CD4-positive, alpha-beta T cell treated with Interleukin-21 for 1 hour (primary cell): ENCODE results near the gene FGF12.
"Not testable (repeated sequence)": the region's sequence is repeated elsewhere in the genome, so short reads cannot be mapped to it uniquely, and the experiment has no call there.

Source experiments
- DNase-seq: peaks from one replicate; pipeline ENCODE4 v3.0.0-alpha.2; 2020

The FGF12 gene

DNA sequence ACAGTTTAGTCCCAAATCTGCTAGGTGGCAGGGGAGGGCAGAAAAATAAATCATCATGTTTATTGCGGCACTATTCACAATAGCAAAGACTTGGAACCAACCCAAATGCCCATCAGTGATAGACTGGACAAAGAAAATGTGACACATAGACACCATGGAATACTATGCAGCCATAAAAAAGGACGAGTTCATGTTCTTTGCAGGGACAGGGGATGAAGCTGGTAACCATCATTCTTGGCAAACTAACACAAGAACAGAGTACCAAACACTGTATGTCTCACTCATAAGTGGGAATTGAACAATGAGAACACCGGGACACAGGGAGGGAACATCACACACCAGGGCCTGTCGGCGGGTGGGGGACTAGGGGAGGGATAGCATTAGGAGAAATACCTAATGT lies 150.6 kb downstream of the FGF12 start:
- DNase-seq = not testable (repeated sequence)

DNA sequence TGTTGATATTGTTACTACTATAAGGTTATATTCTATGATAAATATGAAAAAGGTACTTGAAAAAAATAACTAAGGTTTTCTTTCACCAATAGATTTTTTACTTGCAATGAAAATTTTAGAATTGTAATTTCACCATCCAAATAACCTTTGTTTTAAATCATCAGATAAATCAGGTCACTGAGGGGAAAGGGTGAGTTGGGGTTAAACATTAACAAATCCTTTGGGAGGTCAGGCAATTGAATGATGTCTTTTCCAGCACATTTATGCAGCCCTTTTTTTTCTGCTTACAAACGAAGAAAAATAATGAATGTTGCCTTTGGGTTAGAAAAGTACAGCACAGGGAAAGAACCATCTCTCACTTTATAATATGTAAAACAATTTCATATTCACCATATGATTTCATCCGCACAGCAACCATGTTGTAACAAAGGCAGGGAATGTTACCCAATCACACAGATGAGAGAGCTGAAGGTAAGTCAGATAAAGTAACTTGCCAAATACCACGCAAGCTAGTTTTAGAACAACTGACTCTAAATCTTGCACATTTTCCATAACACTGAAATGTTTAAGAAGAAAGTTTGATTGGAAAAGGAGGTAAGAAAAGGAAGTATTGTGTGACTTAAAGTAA lies 151.3 kb downstream of the FGF12 start:
- no peak for DNase-seq

DNA sequence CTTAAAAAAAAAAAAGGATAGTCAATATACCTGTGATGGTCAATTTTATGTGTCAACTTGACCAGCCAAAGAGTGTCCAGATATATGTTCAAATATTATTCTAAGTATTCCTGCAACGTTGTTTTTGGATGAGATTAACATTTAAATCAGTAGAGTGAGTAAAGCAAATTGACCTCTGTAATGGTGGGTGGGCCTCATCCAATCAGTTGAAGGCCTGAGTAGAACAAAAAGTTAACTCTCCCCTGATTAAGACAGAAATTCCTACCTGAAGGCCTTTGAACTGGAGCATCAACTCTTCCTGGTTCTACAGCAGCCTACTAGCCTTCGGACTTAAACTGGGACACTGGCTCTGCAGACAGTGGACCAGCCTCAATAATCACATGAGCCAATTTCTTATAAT lies 154.1 kb downstream of the FGF12 start:
- DNase-seq = no peak

DNA sequence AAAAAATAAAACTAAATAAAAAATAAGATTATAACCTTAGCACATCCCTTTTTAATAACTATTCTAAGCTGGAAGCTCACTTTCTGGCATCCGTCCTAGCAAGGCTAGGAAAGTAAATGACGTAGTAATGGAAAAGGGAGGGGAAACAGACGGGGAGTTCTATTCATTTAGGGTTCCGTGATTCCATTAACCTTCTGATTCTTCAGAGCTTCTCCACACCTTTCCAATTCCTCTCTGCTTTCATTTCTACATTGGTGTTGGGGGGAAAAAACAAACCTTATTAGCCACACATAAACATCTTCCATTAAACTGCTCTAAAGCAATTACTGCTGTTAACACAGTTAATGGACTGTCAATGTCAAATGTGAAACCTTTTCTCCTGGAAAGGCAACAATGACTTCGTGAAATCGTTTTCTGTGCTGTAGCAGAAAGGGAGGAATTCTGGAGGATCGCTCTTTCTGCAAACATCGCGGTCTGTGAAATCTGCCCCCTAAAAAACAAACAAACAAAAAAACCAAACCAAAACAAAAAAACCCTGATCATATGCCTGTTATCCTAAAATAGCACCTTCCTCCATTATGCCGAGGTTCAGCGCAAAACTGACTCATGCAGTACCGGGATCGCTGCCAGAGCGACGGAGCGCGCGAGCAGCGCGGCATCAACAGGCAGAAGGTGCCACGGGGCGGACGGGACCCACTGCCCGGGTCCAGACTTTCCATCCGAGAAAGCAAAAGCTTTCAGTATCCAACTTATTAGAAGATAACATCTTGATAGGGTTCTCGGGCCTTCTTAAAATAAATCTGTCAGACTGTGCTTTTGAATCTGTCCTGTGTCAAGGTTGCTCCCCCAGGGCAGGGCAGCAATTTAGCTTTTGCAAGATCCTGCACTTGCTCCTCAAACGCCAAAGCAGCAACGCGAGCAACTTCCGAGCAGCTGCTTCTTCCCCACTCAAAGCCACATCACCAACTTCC lies 156.2 kb downstream of the FGF12 start:
- no peak for DNase-seq

DNA sequence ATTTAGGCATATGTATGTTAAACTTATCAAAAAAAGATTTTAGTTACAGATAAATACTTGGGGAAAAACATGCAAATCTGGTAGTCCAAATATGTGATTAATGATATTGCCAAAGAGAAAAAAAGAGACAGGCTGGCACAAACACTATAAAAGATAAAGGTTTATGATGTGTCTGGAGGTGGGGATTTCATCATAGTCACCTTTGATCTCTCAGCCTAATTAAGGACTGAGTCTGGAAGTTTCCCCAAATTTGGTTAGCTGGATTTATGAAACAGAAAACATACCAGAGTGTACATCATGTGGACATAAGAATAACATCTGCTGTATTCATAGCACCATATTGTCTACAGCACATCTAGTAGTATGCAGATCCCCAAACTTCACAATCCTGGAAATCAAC lies 157.0 kb downstream of the FGF12 start:
- DNase-seq = no peak

DNA sequence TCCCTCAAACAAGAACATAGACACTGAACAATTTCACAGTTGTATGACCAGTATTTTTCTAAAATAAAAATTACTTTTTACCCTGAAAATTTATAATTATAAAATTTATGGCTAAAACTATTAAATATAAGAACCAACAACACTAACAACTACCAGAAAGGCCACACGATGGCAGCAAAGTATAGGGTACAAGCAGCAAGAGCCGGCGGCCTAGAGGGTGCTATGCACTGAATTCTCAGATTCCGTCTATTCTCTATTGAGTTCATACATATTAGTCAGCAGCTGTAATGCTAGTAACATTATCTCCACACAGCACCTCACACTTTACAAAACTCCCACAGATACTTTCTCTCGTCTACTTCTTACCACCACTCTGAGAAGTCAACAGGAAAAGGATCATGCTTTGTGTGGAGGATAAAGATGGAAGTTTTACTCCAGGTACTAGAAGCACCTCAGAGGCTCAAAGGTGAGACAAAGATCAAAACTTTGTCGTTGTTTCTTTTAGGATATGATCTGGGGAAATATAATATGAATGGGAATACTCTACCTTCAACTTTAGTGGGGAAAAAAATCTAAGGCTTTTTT lies 160.5 kb downstream of the FGF12 start:
- DNase-seq = peak; percentile 47

DNA sequence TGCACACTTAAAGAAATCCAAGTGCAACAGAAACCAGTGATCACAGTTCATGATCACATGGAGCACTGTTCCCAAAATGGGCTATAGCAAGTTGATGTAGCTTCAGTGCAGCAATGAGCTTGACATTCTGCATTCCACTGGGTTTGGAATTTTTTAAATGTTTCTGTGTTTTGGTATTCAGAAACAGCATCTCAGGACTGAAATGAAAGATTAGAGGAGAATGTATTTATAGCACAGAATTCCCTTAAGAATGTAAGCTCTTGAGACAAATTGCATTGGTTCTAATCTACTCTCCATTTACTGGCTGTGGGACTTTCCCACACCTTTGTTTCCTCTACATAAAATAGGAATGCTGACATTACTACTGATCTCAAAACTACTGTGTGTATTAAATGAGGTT lies 162.7 kb downstream of the FGF12 start:
- DNase-seq = no peak

DNA sequence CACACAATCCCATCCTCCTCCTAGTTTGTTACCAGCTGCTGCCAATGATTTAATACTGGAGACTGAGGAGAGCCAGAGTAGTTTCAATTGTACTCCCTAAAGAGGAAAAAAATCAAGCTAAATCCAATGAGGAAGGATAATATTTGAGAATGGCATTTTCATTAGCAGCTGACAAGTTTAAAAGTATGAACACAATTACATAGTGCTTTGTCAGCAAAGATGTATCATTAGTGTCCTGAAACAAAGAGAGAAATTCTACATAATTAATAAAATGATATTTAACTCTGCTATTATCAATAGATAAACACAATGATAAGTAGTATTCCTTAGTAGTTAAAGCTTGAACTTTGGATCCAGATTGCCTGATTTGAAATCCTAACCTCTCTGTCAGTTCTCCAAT lies 163.9 kb downstream of the FGF12 start:
- DNase-seq = no peak

DNA sequence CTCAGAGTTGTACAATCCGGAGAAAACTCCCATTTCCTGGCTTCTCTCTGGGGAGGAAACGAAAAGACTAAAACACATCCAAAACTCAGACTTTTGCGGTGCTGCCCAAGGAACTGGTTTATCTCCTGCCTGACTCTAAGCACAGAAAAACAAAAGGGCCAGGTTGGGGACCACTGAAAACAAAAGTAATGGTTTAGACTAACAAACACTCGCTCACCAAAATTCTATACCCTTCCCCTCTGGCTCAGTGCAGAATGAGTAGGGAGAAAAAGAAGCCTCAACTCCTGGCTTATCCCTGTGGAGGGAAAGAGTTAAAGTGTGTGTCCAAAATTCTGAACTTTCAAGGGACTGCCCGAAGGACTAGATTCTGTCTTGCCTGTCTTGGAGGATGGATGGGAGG lies 173.6 kb downstream of the FGF12 start:
- DNase-seq = no peak

DNA sequence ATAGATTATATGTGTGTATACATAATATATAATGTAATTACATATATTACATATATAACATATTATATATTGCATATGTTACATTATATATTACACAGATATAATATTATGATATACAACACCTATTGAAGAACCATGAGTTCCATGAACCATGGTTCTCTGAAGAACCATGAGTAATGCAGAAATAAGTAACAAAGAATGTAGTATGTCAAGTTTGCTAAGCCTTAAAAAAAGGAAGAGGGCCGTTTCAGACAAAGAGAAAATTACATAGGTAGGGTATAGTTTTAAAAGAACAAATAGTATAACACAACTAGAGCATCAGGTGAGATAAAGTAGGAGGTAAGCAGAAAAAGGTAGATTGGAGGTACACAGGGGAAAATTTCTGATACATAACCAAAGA lies 177.0 kb downstream of the FGF12 start:
- no peak for DNase-seq

DNA sequence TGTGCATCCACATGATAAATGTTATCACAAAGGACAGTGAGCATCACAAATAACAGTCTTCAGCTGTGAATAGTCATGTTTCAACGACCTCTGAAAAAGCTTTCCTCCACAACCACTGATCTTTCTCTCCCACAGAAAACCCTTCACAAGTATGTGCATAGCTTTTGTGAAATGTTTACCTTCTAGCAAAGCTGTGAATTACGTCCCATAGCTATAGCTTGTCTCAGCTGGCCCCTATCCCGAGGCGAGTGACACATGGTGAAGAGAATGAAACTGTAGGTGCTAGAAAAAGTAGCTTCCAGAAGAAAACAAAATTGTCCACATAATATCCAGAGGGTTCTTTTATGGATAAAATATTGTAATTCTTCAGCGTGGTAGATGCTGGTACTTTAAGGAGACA lies 182.0 kb downstream of the FGF12 start:
- DNase-seq = no peak

DNA sequence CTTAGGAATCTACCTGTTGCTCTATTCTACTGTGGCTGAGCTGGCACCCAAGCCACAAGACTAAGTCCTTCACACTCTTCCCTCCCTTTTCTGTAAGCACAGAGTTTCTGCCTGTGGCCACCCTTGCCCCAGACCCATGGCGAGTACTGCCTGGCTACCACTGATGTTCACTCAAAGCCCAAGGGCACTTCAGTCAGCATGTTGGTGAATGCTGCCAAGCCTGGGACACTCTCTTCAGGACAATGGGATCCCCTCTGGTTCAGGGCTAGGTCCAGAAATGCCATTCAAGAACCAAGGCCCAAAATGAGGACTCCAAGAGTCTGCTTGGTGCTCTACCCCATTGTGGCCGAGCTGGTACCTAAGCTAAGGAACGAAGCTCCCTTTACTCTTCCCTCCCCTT lies 184.2 kb downstream of the FGF12 start:
- no peak for DNase-seq

DNA sequence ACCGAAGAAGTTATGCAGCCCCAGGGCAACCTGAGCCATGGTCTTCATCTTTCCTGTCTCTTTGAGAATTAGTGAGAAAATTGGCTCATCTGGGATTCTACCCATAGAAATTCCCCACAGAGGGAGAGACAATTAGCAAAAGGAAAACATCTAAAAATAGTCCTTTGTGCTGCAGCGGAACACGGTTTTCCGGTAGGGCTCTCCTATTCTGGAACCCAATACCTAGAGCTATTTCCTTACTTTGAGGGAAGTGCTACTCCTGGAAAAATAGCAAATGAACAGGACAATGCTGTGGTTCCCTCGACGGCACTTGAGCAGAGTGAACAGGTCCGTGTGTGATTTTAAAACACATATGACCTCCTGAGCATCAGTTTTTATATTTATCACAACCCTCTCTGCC lies 210.5 kb downstream of the FGF12 start:
- no peak for DNase-seq

DNA sequence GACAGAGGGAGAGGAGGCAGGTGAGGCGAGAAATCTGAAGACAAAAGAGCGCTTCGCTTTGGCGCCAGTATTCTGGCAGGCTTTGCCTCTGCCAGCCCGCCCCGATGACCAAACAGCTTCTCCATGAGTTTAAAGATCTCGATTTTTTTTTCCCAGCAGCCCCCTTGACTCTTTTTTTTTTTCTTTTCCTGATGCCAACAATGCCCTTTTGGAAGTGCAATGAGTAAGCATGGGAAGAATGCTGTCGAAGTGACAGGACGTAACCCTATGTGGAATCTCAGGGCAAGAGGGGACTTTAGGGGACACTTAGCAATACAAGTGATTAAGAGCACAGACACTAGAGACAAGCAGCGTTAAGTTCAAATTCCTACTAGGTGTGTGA lies 211.7 kb downstream of the FGF12 start:
- DNase-seq = no peak

DNA sequence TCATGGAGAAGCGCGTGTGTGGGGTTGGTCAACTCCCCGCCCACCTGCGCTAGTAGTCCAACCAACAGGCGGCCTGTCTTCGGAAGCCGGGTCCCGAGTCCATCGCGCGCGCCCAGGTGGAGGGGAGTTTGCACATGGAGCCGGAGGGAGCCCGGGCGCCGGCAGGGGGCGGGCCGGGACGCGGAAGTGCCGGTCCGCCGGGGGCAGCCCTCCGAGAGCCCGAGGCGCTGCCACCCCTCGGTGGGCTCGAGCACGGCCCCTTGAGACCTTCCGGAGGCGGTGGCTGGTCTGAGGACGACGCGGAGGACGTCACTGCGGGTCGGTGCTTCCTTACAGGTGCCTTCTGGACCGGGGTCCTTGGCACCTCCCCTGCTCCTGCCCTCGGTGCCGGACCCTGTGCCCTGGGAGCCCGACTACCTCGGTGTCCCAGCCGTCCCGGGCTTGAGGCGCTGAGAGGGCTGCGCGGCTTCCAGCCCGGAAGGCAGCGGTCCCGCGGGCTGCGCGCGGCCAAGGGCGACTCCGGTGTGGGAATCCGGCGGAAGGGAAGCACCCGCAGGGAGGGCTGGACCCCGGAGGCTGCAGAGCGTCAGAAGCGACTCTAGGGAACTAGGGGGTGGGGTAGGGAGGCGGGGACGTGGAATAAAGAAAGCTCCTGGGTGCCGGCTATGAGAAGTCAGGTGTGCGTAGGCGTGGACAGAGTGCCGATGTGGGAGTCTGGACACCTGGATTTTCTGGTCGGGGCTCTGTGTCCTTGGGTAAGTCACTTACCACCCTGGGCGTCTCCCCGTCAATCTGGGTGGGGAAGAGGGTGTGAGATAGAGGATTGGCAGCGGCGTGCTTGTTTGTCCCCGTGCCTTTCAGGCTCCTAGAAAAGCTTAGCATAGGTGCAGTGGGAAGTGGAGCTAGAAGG lies 212.3 kb downstream of the FGF12 start:
- no peak for DNase-seq

DNA sequence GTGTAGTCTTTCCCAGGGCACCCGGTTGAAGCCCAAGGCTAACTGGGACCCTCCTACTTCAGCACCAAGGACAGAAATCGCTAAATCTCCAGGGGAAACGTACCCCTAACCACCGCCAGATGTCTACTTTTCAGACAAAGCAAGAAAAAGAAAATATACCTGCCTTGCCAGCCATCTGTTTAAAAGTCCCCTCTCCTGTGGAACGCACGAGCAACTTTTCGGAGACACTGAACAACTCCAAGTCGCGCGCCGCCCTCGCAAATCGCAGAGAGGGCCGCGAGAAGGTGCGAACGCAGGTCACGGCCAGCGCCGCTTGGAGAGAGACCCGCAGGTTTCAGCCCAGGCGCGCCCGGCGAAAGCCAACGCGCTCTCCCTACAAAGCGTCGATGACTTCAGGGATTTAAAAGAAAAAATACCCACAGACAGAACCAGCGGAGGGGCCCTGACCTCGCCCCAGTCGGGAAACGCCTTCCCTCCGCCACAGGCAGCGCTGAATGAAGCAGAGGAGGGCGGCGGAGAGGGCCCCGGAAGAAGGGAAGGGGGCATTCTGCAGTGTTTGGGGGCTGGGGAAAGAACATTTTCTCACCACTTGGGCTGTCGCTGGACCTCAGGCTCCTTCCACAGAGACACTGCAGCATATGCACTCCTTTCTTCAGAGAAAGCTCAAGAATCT lies 213.1 kb downstream of the FGF12 start:
- no peak for DNase-seq

DNA sequence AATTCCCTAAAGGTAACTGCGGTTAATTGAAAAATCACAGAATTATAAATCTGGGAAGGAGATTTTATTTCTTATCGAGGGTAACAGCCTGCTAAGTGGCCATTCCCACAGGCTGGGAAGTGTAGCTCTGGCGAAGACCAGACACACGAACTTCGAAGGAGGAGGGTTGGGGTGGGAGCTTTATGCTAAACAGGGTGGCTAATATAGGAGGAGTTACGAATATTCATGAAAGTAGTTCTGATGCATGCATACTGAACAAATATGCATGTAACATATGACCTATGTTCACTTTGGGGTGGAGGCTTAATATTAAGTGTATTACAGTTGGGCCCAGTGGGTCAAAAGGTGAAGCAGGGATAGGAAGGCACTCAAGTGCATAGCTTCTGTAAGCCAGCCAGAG lies 221.6 kb downstream of the FGF12 start:
- no peak for DNase-seq

DNA sequence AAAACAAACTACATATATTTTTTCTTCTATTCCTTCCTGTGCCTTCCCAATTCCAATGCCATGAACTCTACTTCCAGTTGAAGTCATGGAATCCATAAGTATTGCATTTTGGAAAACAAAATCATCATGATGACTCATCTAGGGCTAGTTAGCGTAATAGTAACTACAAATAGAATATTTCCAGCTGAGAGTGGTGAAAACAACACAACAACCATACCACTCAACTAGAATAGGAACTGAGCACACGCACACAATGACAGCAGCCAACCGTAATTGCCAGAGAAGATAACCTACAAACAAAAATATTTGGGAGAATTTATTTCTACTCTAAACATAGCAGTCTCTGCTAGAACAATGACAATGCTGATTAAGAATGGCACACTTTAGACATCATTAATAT lies 225.9 kb downstream of the FGF12 start:
- no peak for DNase-seq

DNA sequence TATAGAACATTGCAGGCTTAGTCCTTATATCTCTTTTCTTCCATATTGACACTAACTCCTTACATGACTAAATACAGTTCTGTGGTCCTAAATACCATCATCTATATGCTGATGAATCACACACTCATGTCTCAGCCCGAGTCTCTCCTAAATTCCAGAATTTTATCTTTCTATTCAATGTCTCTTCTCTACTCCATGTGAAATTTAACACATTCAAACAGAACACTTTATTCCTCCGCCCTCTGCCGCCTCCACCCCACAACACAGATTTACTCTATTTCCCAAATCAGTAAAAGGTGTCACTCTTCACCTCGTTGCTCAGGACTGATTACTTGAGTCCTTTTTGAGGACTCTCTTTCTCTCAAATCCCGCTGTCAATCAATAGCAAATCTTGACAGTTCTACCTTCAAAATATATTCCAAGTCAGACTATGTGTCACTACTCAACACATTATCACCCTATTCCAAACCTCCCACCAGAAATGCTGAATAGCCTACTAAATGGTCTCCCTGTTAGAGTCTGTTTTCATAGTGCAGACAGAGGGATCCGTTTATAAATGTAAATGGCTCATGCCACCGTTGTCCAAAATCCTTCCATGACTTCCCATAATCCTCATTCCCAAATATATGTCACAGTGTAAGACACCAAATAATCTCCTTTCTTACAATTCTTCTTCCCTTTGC lies 230.3 kb downstream of the FGF12 start:
- no peak for DNase-seq

DNA sequence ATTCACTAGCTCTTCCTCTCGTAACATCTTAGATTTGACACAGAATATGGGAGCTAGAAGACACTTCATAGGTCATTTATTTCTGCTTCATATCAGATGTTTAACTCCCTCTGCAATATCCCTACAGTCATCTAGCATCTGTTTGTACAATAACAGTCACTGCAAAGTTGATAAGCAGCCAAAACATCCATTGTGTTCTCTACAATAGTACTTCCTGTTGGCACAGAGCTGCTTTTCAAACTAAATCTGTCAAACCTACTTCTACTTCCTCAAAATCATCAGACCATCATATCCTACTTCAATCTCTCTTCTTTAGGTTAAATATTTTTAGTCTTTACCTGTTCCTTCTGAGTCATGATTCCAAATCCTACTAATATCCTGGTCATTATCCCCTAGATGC lies 233.2 kb downstream of the FGF12 start:
- DNase-seq = no peak

DNA sequence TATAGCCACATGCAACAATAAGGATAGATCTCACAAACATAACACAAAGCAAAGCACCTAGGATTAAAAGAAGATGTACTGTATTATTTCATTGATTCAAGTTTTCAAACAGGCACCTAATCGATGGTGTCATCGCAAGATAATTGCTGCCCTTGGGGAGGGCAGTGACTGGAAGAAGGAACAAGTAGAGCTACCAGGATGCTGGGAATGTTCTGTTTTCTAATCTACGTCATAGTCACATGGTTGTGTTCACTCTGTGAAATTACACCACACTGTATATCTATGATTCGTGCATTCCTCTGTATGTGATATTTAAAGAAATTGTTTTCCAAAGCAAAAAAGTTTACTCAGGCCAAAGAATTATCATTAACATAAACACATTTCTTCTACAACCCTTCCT lies 236.6 kb downstream of the FGF12 start:
- DNase-seq = no peak

DNA sequence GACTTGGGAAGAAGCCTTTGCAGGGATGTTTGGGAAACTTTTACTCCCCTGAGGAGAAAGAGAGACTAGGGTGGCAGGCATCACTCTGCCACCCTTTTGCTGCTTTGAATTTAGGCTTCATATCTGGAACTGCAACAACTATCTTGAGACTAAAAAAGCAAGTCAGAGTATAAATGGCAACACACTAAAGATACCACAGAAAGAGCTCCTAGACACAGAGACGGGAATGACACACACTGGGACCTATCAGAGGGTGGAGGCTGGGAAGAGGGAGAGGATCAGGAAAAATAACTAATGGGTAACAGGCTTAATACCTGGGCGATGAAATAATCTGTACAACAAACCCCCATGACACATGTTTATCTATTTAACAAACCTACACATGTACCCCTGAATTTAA lies 237.8 kb downstream of the FGF12 start:
- no peak for DNase-seq
